AG09309 (cell line): Measurements from ENCODE around the gene AMOT.

ENCODE experiments used
- DNase-seq: peaks from one replicate; pipeline ENCODE4 v3.0.0-alpha.2; 2010; ENCODE audit warnings: low read depth
- H3K4me3 ChIP-seq: 2 replicates; pipeline ENCODE4 v1.5.1; 2011; ENCODE audit warnings: mild to moderate bottlenecking, low read depth, low read length, moderate library complexity; ENCODE audit not compliant: control insufficient read depth
- TF ChIP-seq, protein P1 (sequence below): IDR thresholded peaks from 2 replicates; pipeline ENCODE4 v1.5.1; 2011; ENCODE audit warnings: mild to moderate bottlenecking, low read depth, low read length, inconsistent platforms; ENCODE audit not compliant: insufficient read depth, control insufficient read depth; ENCODE audit errors: missing control alignments

The AMOT gene

DNA sequence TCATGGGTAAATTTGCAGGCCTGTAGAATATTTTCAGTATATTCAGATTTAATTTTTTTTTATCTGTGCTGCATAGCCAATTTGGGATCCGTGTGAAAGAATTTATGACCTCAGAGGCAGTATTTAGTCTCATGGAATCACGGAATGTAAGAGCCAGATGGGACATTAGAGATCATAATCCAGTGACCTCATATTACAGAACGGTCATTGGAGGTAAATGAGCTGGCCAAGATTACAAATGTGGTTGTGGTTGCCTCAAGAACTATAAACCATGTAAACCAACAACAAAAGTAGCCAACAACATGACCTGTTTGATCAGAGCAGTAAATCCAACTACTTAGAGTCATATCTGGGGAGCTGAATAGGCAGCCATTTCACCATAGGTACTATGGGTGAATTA is 71.6 kb downstream of the AMOT start:
- no peak overlapping the region for H3K4me3 ChIP-seq
- TF ChIP-seq, protein P1, sequence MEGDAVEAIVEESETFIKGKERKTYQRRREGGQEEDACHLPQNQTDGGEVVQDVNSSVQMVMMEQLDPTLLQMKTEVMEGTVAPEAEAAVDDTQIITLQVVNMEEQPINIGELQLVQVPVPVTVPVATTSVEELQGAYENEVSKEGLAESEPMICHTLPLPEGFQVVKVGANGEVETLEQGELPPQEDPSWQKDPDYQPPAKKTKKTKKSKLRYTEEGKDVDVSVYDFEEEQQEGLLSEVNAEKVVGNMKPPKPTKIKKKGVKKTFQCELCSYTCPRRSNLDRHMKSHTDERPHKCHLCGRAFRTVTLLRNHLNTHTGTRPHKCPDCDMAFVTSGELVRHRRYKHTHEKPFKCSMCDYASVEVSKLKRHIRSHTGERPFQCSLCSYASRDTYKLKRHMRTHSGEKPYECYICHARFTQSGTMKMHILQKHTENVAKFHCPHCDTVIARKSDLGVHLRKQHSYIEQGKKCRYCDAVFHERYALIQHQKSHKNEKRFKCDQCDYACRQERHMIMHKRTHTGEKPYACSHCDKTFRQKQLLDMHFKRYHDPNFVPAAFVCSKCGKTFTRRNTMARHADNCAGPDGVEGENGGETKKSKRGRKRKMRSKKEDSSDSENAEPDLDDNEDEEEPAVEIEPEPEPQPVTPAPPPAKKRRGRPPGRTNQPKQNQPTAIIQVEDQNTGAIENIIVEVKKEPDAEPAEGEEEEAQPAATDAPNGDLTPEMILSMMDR, result no peak
- DNase-seq, result no peak

GRCh38 chrX:112768563-112768962 is 72.1 kb downstream of the AMOT start:
- DNase-seq, result no peak
- H3K4me3 ChIP-seq, result no peak overlapping the region
- TF ChIP-seq, protein P1, result no peak

DNA sequence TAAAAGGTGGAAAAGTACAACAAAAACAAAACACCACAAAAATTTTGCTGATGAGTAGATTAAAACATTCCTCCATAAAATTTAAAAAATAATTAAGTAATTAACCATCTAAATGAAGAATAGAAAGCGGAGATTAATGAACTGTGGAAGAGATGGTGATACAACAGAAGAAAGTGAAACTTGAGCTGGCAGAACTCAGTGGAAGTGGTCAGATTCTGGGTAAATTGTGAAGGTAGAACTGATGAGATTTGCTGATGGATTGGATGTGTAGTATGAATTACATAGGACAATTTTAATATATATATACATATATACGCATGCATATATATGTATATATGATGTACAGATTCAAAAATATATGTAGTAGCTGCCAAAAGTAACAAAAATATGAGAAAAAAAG is 73.9 kb downstream of the AMOT start:
- TF ChIP-seq, protein P1, result no peak
- no peak overlapping the region for H3K4me3 ChIP-seq
- no peak for DNase-seq

GRCh38 chrX:112761242-112762207 is 79.1 kb downstream of the AMOT start:
- no peak for DNase-seq
- H3K4me3 ChIP-seq, result no peak overlapping the region
- TF ChIP-seq, protein P1, result no peak

DNA sequence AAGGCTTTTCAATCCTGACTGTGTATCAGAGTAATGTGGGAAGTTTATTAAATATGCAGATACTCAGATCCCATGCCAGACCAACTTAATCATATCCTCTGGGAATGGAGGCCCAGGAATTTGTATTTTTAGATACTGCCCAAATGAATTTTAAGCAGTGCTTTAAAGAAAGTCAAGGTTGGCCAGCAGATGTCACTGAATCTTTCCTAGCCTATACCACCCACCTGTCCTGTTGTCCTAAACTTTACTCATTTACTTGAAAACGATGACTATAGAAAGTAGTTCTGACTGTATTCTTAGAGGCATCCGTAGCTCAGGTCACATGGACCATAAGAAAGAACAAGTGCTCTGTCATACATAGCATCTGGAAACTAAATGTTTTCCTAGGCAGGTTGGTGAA is 79.9 kb downstream of the AMOT start:
- DNase-seq, result no peak
- TF ChIP-seq, protein P1, result no peak
- no peak overlapping the region for H3K4me3 ChIP-seq

DNA sequence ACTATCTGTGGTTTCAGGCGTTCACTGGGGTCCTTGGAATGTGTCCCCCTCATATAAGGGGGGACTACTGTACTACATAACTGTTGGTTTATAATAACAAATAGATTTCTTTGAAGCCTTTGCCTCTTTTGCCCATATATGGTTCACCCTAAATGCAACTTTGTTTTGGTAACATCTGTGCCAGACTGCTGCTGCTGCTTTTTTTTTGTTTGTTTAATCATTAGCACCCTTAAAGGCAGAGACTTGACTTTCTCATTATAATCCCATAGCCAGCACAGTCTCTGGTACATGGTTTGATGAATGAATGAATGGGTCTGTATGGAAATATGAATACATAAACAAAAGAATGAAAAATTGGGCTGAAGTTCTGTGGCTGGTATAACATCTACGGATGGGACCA is 80.7 kb downstream of the AMOT start:
- TF ChIP-seq, protein P1, result no peak
- H3K4me3 ChIP-seq, result no peak overlapping the region
- no peak for DNase-seq
